OCI-LY3 (cell line): Measurements from ENCODE around the gene PHC2.

Source experiments
- EZH2phosphoT487 ChIP-seq: fragments of 200-600 bp; shearing (Covaris generic); IDR thresholded peaks from 2 replicates; pipeline ENCODE4 v1.6.1; 2018; ENCODE audit warnings: antibody characterized with exemption, mixed run types, low read depth
- TF ChIP-seq, protein P1 (sequence below): fragments of 200-600, 300-600 bp; sonication (generic); IDR thresholded peaks from 2 replicates; pipeline ENCODE4 v1.5.1; 2014; ENCODE audit warnings: antibody characterized with exemption, low read length, low read depth

DNA sequence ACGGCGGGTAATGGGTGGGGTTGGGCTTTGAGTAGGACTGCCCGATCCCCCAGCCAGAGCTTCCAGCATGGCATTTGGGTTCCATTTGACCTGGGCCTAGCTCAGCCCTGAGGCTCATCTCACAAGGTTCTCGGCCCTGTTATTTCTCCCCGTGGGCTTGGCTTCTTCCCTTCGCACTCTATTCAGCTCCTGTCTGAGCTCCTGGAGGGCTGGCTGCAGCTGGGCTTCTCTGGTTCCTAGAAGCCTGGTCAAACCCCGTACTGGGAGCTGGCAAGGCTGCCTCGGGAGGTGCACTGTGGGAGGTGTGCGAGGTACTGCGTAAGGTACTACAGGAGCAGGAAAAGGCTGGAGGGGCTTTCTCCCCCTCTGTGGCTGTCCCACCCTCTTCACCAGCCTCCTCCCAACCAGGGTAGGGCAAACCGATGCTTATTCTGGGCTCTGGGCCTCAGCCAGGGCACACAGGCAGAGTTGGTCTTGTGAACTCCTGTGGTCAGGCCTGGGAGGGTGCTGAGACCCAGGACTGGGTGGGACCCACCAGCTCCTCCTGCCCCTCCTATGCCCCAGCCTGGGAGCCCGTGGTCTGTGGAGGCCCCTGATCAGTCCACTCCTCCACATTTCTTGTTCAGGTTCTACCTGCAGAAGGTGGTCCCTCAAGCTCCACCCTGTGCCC, 110.8 kb downstream of the PHC2 start:
- TF ChIP-seq, protein P1, sequence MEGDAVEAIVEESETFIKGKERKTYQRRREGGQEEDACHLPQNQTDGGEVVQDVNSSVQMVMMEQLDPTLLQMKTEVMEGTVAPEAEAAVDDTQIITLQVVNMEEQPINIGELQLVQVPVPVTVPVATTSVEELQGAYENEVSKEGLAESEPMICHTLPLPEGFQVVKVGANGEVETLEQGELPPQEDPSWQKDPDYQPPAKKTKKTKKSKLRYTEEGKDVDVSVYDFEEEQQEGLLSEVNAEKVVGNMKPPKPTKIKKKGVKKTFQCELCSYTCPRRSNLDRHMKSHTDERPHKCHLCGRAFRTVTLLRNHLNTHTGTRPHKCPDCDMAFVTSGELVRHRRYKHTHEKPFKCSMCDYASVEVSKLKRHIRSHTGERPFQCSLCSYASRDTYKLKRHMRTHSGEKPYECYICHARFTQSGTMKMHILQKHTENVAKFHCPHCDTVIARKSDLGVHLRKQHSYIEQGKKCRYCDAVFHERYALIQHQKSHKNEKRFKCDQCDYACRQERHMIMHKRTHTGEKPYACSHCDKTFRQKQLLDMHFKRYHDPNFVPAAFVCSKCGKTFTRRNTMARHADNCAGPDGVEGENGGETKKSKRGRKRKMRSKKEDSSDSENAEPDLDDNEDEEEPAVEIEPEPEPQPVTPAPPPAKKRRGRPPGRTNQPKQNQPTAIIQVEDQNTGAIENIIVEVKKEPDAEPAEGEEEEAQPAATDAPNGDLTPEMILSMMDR, result no peak
- TF ChIP-seq EZH2phosphoT487, result no peak
